GM21825 (cell line): ENCODE results near the gene ZDHHC18.

ENCODE experiments used
- ATAC-seq: cut with Tn5 transposase; IDR thresholded peaks from one replicate; pipeline ENCODE4 v1.9.1; 2021; ENCODE audit warnings: mild to moderate bottlenecking, moderate library complexity; ENCODE audit not compliant: unreplicated experiment

Gene ZDHHC18, protein sequence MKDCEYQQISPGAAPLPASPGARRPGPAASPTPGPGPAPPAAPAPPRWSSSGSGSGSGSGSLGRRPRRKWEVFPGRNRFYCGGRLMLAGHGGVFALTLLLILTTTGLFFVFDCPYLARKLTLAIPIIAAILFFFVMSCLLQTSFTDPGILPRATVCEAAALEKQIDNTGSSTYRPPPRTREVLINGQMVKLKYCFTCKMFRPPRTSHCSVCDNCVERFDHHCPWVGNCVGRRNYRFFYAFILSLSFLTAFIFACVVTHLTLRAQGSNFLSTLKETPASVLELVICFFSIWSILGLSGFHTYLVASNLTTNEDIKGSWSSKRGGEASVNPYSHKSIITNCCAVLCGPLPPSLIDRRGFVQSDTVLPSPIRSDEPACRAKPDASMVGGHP

DNA sequence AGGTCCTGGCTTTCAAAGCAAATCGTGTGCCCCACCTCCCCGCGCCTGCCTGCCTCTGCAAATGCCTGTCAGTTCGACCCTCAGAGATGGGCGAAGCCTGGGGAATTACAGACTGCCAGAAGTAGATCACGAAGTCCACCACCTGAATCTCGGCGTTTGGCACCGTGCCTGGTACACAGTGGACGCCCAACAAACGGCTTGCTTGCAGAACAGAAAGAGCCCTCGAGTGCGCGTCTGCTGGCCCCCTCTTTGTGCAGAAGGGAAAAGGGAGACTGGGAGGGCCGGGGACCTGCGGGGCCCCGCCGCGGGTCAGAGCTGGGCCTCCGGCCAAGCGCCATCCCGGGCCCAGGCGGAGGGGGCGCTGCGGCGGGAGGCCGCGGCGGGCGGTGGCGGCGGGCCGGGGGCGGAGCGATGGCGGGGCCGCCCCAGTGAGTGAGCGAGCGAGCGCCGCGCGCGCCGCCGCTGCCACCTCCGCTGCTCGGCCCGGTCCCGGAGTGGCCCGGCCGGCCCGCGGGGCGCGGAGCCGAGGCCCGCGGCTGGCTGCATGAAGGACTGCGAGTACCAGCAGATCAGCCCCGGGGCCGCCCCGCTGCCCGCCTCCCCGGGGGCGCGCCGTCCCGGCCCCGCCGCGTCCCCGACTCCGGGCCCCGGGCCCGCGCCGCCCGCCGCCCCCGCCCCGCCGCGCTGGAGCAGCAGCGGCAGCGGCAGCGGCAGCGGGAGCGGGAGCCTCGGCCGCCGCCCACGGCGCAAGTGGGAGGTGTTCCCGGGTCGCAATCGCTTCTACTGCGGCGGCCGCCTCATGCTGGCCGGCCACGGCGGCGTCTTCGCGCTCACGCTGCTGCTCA, at the start of gene ZDHHC18:
Gene ZDHHC18, plus strand, starts transcription at position 428 of the 845 bp plus-strand sequence. Its CDS starts 117 bp downstream, at position 545.
- ATAC-seq = peak; percentile 77

GRCh38 chr1:26779098-26779668, 47.3 kb upstream of the ZDHHC18 start:
- ATAC-seq = no peak

DNA sequence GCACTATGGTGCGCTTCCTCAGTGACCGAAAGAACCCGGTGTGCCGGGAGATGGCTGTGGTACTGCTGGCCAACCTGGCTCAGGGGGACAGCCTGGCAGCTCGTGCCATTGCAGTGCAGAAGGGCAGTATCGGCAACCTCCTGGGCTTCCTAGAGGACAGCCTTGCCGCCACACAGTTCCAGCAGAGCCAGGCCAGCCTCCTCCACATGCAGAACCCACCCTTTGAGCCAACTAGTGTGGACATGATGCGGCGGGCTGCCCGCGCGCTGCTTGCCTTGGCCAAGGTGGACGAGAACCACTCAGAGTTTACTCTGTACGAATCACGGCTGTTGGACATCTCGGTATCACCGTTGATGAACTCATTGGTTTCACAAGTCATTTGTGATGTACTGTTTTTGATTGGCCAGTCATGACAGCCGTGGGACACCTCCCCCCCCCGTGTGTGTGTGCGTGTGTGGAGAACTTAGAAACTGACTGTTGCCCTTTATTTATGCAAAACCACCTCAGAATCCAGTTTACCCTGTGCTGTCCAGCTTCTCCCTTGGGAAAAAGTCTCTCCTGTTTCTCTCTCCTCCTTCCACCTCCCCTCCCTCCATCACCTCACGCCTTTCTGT, 46.0 kb upstream of the ZDHHC18 start:
- ATAC-seq = no peak

DNA sequence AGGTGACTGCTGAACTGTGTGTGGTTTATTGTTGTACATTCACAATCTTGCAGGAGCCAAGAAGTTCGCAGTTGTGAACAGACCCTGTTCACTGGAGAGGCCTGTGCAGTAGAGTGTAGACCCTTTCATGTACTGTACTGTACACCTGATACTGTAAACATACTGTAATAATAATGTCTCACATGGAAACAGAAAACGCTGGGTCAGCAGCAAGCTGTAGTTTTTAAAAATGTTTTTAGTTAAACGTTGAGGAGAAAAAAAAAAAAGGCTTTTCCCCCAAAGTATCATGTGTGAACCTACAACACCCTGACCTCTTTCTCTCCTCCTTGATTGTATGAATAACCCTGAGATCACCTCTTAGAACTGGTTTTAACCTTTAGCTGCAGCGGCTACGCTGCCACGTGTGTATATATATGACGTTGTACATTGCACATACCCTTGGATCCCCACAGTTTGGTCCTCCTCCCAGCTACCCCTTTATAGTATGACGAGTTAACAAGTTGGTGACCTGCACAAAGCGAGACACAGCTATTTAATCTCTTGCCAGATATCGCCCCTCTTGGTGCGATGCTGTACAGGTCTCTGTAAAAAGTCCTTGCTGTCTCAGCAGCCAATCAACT, 45.2 kb upstream of the ZDHHC18 start:
- no peak for ATAC-seq

DNA sequence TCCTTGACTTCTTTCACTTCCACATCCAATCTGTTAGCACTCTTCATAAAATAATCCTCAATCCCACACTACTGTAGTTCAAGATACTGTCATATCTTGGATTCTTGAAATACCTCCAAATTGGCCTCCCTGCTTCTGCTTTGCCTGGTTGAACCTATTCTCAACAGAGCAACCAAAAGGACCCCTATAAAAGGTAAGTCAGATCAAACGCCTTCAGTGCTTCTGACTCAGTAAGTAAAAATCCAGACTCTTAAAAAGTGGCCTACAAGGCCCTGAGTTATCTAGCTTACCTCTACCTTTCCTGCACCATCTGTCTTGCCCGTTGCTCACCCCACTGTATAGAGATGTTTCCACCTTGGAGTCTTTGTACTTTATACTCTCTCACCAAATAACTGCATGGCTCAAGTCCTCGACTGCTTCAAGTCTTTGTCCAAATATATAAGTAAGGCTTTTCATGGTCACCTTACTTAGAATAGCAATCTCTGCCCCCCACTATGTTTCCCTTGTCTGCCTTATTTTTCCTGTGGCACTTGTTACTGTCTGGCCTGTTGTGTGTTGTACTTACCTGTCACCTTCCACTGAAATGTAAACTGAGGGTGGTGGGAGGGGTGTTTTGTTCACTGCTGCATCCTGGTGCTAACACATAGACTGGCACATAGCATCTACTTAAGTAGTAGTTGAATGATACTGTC, 43.8 kb upstream of the ZDHHC18 start:
- no peak for ATAC-seq

- no peak for ATAC-seq
Observed at GRCh38 chr1:26783646-26784022, 42.9 kb upstream of the ZDHHC18 start.

- no peak for ATAC-seq
Observed at GRCh38 chr1:26784023-26784871, 42.2 kb upstream of the ZDHHC18 start.

DNA sequence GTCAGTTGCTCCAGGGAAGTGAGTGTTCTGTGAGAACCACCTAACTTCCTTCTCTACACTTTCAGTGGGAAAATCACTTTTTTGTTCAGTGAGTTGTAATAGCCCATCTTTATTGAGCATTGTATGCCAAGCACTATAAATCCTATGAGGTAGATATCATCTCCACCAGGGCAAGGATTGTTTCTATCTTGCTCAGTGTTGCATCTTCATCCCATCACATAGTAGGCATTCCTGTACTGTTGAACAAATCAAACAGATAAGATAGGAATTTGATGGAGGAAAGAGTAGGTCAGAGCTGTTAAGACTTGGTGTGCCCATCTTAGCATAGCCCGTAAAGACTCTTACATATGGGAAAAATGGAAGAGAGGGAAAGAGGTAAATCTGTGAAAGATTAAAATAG, 41.6 kb upstream of the ZDHHC18 start:
- ATAC-seq = no peak

DNA sequence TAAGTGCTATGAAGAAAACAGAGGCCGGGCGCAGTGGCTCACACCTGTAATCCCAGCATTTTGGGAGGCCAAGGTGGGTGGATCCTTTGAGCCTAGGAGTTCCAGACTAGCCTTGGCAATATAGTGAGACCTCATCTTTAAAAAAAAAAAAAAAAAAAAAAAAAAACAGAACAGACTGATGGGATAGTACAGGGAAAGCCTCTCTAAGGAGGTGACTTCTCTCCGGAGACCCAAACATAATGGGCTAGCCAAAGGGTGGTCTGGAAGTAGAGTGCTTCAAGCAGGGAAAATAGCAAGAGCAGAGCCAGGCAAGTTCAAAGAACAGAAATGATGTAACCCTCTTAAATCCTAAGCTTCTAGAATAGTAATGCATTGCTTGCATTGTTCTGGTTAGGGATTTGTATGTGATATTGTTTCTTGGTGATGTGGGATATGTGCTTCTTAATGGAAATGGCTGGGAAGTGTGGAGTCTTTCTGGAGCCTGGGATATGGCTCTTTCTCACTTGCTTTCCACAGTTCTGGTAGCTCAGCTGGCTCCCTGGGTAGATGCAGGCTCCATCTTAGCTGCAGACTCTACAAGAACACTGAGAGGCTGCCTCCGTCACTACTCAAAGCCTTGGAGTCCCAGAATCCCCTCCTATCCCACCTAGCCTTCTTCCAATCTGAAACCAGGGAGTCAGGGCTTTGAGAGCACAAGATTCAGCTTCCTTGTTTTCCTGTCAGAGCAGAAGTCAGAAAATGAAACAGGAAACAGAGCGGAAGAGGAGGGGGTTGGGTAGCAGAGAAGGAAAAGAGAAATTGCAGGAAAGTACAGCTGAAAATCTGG, 40.7 kb upstream of the ZDHHC18 start:
- no peak for ATAC-seq

- peak; percentile 15 for ATAC-seq
Observed at GRCh38 chr1:26786437-26787380, 39.8 kb upstream of the ZDHHC18 start.

DNA sequence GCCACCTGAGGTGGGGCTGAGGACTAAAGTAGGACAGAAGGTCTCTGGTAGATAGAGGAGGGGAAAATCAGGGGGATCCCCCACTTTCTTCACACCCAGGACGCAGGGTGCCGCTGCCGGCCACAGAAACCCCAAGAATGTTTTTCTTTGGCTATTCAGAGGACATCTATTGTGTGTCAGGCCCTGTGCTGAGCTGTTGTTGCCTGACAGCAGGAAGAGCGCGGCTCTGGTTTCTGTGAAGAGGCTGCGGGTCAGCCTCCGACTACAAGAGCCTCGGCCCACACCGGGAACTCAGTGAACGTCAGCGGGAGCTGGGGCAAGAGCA, 39.1 kb upstream of the ZDHHC18 start:
- ATAC-seq = peak; percentile 35

- ATAC-seq = peak; percentile 53
Observed at GRCh38 chr1:26787706-26788514, 38.6 kb upstream of the ZDHHC18 start, which contains the start of gene PIGV. Gene PIGV, plus strand, starts transcription at chr1:26787950. Its CDS starts 2,866 bp downstream, at chr1:26790816.

- no peak for ATAC-seq
Observed at GRCh38 chr1:26788515-26788785, 38.0 kb upstream of the ZDHHC18 start.

GRCh38 chr1:26788836-26789611, 37.5 kb upstream of the ZDHHC18 start:
- no peak for ATAC-seq

DNA sequence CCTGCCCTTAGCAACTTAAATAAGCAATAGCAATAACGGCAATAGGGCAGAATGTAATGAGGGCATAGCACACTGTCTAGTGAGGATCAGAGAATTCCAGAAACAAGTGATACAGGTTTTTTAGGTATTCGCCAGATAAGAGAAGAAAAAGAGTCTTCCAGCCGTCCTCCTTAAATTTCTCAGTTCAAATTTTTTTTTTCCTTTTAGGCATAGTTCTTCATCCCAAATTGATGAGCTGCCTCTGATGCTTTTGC, 36.9 kb upstream of the ZDHHC18 start:
- ATAC-seq = no peak

GRCh38 chr1:26789931-26790330, 36.6 kb upstream of the ZDHHC18 start:
- no peak for ATAC-seq
